WTC11 (cell line): ENCODE results near the gene ELMOD1. TPM values are rescaled to one million over a fixed set of nuclear protein-coding genes. Genes with fewer than 3 reads are reported as not detected.

Experiments
- ATAC-seq: fragments of 200-7000 bp; cut with Tn5 transposase; 2 replicates; pipeline ENCODE4 v1.10.0; 2021; ENCODE audit warnings: mild to moderate bottlenecking, moderate library complexity
- CTCF ChIA-PET: fragments of 300-600 bp; sonication (Branson Sonifier 250); formaldehyde crosslinking; loops from one replicate; lab custom pipeline; 2021; ENCODE audit warnings: antibody characterized with exemption; lab: Charles Lee
- POLR2A ChIA-PET: fragments of 350-600 bp; sonication (Branson Sonifier 250); formaldehyde crosslinking; loops from one replicate; lab custom pipeline; 2021; ENCODE audit warnings: antibody characterized with exemption; lab: Charles Lee
- DNase-seq: peaks from one replicate; pipeline ENCODE4 v3.0.0; 2021; ENCODE audit warnings: low spot score
- H3K27ac Mint-ChIP-seq: 2 replicates; pipeline ENCODE4 v1.8.0; 2021; ENCODE audit warnings: mixed read lengths
- H3K27me3 Mint-ChIP-seq: 2 replicates; pipeline ENCODE4 v1.8.0; 2021; ENCODE audit warnings: low read depth, mild to moderate bottlenecking, moderate library complexity, mixed read lengths
- H3K36me3 Mint-ChIP-seq: 2 replicates; pipeline ENCODE4 v1.8.0; 2021; ENCODE audit warnings: mixed read lengths
- H3K4me1 Mint-ChIP-seq: 2 replicates; pipeline ENCODE4 v1.8.0; 2022; ENCODE audit warnings: mixed read lengths
- H3K4me3 Mint-ChIP-seq: 2 replicates; pipeline ENCODE4 v1.8.0; 2021; ENCODE audit warnings: mild to moderate bottlenecking, moderate library complexity, mixed read lengths
- H3K9me3 Mint-ChIP-seq: 2 replicates; pipeline ENCODE4 v1.8.0; 2021; ENCODE audit warnings: mixed read lengths
- ATF1 ChIP-seq: sonication (generic); formaldehyde crosslinking; IDR thresholded peaks from 2 replicates; pipeline ENCODE4 v1.8.1; 2023; ENCODE audit warnings: mild to moderate bottlenecking, moderate library complexity, missing genetic modification reagents
- FOXK1 ChIP-seq: sonication (generic); formaldehyde crosslinking; IDR thresholded peaks from 2 replicates; pipeline ENCODE4 v1.8.0; 2022; ENCODE audit warnings: mild to moderate bottlenecking, moderate library complexity, missing genetic modification reagents
- FOXP1 ChIP-seq: sonication (generic); formaldehyde crosslinking; IDR thresholded peaks from 2 replicates; pipeline ENCODE4 v1.8.0; 2022; ENCODE audit warnings: missing genetic modification reagents, mild to moderate bottlenecking, moderate library complexity, borderline replicate concordance
- GABPB1 ChIP-seq: sonication (generic); formaldehyde crosslinking; IDR thresholded peaks from 2 replicates; pipeline ENCODE4 v1.8.1; 2023; ENCODE audit warnings: mild to moderate bottlenecking, missing genetic modification reagents
- GTF2I ChIP-seq: fragments of 250-450 bp; sonication (Bioruptor Pico); conservative IDR thresholded peaks from 2 replicates; pipeline ENCODE4 v1.4.0; 2021; ENCODE audit warnings: mild to moderate bottlenecking
- HMGA2 ChIP-seq: fragments of 250-450 bp; sonication (Bioruptor Pico); IDR thresholded peaks from 2 replicates; pipeline ENCODE4 v1.4.0; 2021; ENCODE audit warnings: mild to moderate bottlenecking, moderate library complexity
- NR1H2 ChIP-seq: sonication (generic); formaldehyde crosslinking; IDR thresholded peaks from 2 replicates; pipeline ENCODE4 v1.9.0; 2021; ENCODE audit warnings: mild to moderate bottlenecking, moderate library complexity, missing genetic modification reagents
- RELA ChIP-seq: sonication (generic); formaldehyde crosslinking; IDR thresholded peaks from 2 replicates; pipeline ENCODE4 v1.8.1; 2022; ENCODE audit warnings: missing genetic modification reagents, mild to moderate bottlenecking, borderline replicate concordance
- SOX15 ChIP-seq: fragments of 250-450 bp; sonication (Bioruptor Pico); IDR thresholded peaks from 2 replicates; pipeline ENCODE4 v1.9.0; 2021; ENCODE audit warnings: mild to moderate bottlenecking
- SP1 ChIP-seq: sonication (generic); formaldehyde crosslinking; conservative IDR thresholded peaks from 2 replicates; pipeline ENCODE4 v1.8.1; 2022; ENCODE audit warnings: missing genetic modification reagents
- TEAD1 ChIP-seq: sonication (generic); formaldehyde crosslinking; IDR thresholded peaks from 2 replicates; pipeline ENCODE4 v1.8.0; 2022; ENCODE audit warnings: mild to moderate bottlenecking, missing genetic modification reagents
- TEAD4 ChIP-seq: sonication (generic); formaldehyde crosslinking; IDR thresholded peaks from 2 replicates; pipeline ENCODE4 v1.8.0; 2022; ENCODE audit warnings: mild to moderate bottlenecking, missing genetic modification reagents
- ZNF121 ChIP-seq: sonication (generic); formaldehyde crosslinking; IDR thresholded peaks from 2 replicates; pipeline ENCODE4 v1.8.0; 2023; ENCODE audit warnings: missing genetic modification reagents
- ZNF263 ChIP-seq: sonication (generic); formaldehyde crosslinking; IDR thresholded peaks from 2 replicates; pipeline ENCODE4 v1.8.1; 2022; ENCODE audit warnings: low read depth, mild to moderate bottlenecking, moderate library complexity, missing genetic modification reagents
- ZNF416 ChIP-seq: fragments of 250-450 bp; sonication (Bioruptor Pico); IDR thresholded peaks from 2 replicates; pipeline ENCODE4 v1.9.0; 2021; ENCODE audit warnings: mild to moderate bottlenecking, inconsistent platforms
- ZNF423 ChIP-seq: fragments of 250-450 bp; sonication (Bioruptor Pico); IDR thresholded peaks from 2 replicates; pipeline ENCODE4 v2.1.2; 2022; ENCODE audit warnings: mild to moderate bottlenecking, moderate library complexity
- total RNA-seq: library from RNA; stranded (reverse); gene quantifications from 3 replicates; pipeline ENCODE4 v1.2.3, GENCODE V29; 2021
- TF ChIP-seq, protein P1 (sequence below): sonication (generic); formaldehyde crosslinking; IDR thresholded peaks from 2 replicates; pipeline ENCODE4 v1.8.0; 2022; ENCODE audit warnings: missing genetic modification reagents
- TF ChIP-seq, protein P2 (sequence below): fragments of 250-450 bp; sonication (Bioruptor Pico); IDR thresholded peaks from 2 replicates; pipeline ENCODE4 v1.9.0; 2021; ENCODE audit warnings: moderate library complexity, mild to moderate bottlenecking, inconsistent platforms, borderline replicate concordance
- TF ChIP-seq, protein P3 (sequence below): sonication (generic); formaldehyde crosslinking; IDR thresholded peaks from 2 replicates; pipeline ENCODE4 v1.8.1; 2022; ENCODE audit warnings: low read depth, missing genetic modification reagents, borderline replicate concordance
- TF ChIP-seq, protein P4 (sequence below): sonication (generic); formaldehyde crosslinking; conservative IDR thresholded peaks from 2 replicates; pipeline ENCODE4 v1.8.1; 2023; ENCODE audit warnings: mild to moderate bottlenecking, low read depth, missing genetic modification reagents, moderate library complexity
- TF ChIP-seq, protein P5 (sequence below): sonication (generic); formaldehyde crosslinking; IDR thresholded peaks from 2 replicates; pipeline ENCODE4 v1.8.1; 2022; ENCODE audit warnings: mild to moderate bottlenecking, moderate library complexity, missing genetic modification reagents
- TF ChIP-seq, protein P6 (sequence below): fragments of 250-450 bp; sonication (Bioruptor Pico); IDR thresholded peaks from 2 replicates; pipeline ENCODE4 v1.9.0; 2021; ENCODE audit warnings: mild to moderate bottlenecking

Gene ELMOD1
- total RNA-seq, 1 experiment from 2014 or later, result 2.3 TPM

DNA sequence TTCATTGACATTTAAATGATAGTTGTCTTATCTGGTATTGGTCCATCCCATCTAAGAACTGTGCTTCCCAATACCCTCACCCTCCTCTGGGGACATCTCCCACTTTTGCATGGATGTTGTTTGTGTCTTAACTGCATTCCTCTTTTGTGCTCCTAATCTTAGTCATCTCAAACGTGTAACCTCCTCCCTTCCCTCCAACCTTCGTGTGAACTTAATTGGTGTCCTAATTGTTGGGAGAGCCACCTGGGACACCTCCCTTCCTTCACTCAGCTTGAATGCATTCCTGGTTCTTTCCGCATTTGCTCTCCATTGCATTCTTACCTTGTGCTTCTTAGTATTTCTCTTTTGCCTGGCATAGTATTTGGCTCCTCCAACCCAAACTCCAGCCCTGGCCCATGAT, 9.8 kb upstream of the ELMOD1 start (continued):
- no peak for TF ChIP-seq GTF2I
- TF ChIP-seq ZNF423 (CRISPR knock-in tag), result no peak
- TF ChIP-seq, protein P1, sequence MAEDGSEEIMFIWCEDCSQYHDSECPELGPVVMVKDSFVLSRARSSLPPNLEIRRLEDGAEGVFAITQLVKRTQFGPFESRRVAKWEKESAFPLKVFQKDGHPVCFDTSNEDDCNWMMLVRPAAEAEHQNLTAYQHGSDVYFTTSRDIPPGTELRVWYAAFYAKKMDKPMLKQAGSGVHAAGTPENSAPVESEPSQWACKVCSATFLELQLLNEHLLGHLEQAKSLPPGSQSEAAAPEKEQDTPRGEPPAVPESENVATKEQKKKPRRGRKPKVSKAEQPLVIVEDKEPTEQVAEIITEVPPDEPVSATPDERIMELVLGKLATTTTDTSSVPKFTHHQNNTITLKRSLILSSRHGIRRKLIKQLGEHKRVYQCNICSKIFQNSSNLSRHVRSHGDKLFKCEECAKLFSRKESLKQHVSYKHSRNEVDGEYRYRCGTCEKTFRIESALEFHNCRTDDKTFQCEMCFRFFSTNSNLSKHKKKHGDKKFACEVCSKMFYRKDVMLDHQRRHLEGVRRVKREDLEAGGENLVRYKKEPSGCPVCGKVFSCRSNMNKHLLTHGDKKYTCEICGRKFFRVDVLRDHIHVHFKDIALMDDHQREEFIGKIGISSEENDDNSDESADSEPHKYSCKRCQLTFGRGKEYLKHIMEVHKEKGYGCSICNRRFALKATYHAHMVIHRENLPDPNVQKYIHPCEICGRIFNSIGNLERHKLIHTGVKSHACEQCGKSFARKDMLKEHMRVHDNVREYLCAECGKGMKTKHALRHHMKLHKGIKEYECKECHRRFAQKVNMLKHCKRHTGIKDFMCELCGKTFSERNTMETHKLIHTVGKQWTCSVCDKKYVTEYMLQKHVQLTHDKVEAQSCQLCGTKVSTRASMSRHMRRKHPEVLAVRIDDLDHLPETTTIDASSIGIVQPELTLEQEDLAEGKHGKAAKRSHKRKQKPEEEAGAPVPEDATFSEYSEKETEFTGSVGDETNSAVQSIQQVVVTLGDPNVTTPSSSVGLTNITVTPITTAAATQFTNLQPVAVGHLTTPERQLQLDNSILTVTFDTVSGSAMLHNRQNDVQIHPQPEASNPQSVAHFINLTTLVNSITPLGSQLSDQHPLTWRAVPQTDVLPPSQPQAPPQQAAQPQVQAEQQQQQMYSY (CRISPR knock-in tag), result no peak
- TF ChIP-seq ZNF121 (CRISPR knock-in tag), result no peak
- TF ChIP-seq TEAD1, result no peak
- TF ChIP-seq, protein P2, sequence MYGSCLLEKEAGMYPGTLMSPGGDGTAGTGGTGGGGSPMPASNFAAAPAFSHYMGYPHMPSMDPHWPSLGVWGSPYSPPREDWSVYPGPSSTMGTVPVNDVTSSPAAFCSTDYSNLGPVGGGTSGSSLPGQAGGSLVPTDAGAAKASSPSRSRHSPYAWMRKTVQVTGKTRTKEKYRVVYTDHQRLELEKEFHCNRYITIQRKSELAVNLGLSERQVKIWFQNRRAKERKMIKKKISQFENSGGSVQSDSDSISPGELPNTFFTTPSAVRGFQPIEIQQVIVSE, result no peak
- TF ChIP-seq ZNF416 (CRISPR knock-in tag), result no peak
- TF ChIP-seq SOX15 (CRISPR knock-in tag), result no peak
- TF ChIP-seq TEAD4 (CRISPR knock-in tag), result no peak
- no peak for TF ChIP-seq ATF1 (CRISPR knock-in tag)
- TF ChIP-seq SP1 (CRISPR knock-in tag), result no peak

DNA sequence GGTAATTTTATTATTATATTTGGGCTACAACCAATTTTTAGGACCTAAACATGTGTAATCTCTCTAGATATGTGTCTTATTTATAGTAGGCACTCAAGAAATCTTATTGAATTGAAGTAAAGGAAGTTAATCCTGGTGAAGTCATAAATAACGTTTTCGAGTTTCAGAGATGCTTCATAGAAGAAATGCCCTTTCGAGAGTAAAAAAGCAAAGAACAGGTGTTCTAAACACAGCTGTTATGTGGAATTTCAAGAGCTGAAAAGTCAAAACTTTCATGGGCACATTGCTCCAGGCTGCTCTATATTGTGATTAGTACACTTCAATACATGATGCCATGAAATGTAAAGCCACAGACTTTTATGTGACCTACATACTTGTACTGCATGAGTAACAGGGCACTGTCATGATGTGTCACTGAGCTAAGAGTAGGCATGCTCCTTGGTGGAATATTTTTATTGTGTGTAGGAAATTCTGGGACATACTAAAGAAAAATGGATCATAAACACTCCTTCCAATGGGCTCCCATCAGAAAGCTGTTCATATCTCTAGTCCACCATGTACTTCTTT, 7.2 kb upstream of the ELMOD1 start:
- no peak for TF ChIP-seq ZNF263 (CRISPR knock-in tag)
- TF ChIP-seq FOXP1 (CRISPR knock-in tag), result no peak
- no peak for TF ChIP-seq GABPB1 (CRISPR knock-in tag)
- Mint-ChIP-seq H3K27ac (no peak overlapping the region), H3K4me3 (no peak overlapping the region), H3K27me3 (peaks cover 17% of the 10 kb centered on the region), H3K36me3 (peaks cover 5% of the 10 kb centered on the region), H3K4me1 (peaks cover 11% of the 10 kb centered on the region), H3K9me3 (peaks cover 7% of the 10 kb centered on the region)
- DNase-seq (no peak), ATAC-seq (no peak)
- CTCF ChIA-PET, result no interaction called here
- POLR2A ChIA-PET, result no interaction called here

DNA sequence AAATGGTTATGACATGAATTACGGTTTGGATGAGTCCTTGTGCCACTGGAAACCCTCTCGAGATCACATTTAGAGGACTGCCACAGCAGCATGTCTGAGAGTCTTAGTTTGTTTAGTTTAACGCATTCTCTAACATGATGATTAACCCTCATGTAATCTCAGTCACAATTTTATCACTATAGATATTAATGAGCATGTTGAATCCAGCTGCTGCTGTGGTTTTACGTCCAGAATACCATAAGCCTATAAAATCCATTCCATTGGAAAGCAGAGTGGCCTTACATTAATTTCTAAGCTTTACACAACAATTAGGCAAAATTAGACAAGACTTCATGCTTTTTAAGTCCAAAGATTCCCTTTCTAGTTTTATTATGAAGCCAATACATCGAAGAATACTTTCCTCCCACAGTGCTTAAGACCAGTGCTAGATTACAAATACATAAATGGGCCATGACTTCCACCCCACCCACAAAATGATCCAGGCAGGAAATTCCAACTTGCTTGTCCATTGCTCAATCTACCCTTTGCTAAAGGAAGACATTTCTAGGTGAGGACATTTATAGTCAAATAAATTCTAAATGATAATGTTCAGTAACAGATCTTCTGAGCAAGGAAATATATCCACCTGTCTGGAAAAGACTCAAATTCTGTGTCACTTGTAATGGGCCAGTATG, 3.5 kb upstream of the ELMOD1 start:
- CTCF ChIA-PET, result no interaction called here
- Mint-ChIP-seq H3K9me3 (no peaks in the 10 kb centered on the region), H3K27me3 (peaks cover 53% of the 10 kb centered on the region), H3K4me3 (no peak overlapping the region), H3K36me3 (no peaks in the 10 kb centered on the region), H3K4me1 (peaks cover 20% of the 10 kb centered on the region), H3K27ac (no peak overlapping the region)
- POLR2A ChIA-PET, result no interaction called here
- DNase-seq (no peak), ATAC-seq (no peak)
- TF ChIP-seq SP1 (CRISPR knock-in tag) (no peak), FOXK1 (CRISPR knock-in tag) (no peak), FOXP1 (CRISPR knock-in tag) (no peak), RELA (no peak), HMGA2 (no peak), GABPB1 (CRISPR knock-in tag) (no peak), NR1H2 (CRISPR knock-in tag) (no peak)
- TF ChIP-seq, protein P3, sequence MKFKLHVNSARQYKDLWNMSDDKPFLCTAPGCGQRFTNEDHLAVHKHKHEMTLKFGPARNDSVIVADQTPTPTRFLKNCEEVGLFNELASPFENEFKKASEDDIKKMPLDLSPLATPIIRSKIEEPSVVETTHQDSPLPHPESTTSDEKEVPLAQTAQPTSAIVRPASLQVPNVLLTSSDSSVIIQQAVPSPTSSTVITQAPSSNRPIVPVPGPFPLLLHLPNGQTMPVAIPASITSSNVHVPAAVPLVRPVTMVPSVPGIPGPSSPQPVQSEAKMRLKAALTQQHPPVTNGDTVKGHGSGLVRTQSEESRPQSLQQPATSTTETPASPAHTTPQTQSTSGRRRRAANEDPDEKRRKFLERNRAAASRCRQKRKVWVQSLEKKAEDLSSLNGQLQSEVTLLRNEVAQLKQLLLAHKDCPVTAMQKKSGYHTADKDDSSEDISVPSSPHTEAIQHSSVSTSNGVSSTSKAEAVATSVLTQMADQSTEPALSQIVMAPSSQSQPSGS, result no peak
- TF ChIP-seq, protein P4, sequence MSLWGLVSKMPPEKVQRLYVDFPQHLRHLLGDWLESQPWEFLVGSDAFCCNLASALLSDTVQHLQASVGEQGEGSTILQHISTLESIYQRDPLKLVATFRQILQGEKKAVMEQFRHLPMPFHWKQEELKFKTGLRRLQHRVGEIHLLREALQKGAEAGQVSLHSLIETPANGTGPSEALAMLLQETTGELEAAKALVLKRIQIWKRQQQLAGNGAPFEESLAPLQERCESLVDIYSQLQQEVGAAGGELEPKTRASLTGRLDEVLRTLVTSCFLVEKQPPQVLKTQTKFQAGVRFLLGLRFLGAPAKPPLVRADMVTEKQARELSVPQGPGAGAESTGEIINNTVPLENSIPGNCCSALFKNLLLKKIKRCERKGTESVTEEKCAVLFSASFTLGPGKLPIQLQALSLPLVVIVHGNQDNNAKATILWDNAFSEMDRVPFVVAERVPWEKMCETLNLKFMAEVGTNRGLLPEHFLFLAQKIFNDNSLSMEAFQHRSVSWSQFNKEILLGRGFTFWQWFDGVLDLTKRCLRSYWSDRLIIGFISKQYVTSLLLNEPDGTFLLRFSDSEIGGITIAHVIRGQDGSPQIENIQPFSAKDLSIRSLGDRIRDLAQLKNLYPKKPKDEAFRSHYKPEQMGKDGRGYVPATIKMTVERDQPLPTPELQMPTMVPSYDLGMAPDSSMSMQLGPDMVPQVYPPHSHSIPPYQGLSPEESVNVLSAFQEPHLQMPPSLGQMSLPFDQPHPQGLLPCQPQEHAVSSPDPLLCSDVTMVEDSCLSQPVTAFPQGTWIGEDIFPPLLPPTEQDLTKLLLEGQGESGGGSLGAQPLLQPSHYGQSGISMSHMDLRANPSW (CRISPR knock-in tag), result no peak
- TF ChIP-seq, protein P5, sequence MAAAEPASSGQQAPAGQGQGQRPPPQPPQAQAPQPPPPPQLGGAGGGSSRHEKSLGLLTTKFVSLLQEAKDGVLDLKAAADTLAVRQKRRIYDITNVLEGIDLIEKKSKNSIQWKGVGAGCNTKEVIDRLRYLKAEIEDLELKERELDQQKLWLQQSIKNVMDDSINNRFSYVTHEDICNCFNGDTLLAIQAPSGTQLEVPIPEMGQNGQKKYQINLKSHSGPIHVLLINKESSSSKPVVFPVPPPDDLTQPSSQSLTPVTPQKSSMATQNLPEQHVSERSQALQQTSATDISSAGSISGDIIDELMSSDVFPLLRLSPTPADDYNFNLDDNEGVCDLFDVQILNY (CRISPR knock-in tag), result no peak
- TF ChIP-seq, protein P6, sequence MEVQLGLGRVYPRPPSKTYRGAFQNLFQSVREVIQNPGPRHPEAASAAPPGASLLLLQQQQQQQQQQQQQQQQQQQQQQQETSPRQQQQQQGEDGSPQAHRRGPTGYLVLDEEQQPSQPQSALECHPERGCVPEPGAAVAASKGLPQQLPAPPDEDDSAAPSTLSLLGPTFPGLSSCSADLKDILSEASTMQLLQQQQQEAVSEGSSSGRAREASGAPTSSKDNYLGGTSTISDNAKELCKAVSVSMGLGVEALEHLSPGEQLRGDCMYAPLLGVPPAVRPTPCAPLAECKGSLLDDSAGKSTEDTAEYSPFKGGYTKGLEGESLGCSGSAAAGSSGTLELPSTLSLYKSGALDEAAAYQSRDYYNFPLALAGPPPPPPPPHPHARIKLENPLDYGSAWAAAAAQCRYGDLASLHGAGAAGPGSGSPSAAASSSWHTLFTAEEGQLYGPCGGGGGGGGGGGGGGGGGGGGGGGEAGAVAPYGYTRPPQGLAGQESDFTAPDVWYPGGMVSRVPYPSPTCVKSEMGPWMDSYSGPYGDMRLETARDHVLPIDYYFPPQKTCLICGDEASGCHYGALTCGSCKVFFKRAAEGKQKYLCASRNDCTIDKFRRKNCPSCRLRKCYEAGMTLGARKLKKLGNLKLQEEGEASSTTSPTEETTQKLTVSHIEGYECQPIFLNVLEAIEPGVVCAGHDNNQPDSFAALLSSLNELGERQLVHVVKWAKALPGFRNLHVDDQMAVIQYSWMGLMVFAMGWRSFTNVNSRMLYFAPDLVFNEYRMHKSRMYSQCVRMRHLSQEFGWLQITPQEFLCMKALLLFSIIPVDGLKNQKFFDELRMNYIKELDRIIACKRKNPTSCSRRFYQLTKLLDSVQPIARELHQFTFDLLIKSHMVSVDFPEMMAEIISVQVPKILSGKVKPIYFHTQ (CRISPR knock-in tag), result no peak
